NCI-H1417 (cell line): ENCODE data around the gene FOLR1.
"Not testable (repeated sequence)": the region's sequence is repeated elsewhere in the genome, so short reads cannot be mapped to it uniquely, and the experiment has no call there.

Experiments
- DNase-seq, 3 experiments: peaks; one replicate each; lab custom pipeline; 2025; lab: John Stamatoyannopoulos, UW

FOLR1 gene

GRCh38 chr11:72191961-72192381, at the start of gene FOLR1:
TSS of gene FOLR1 (plus strand) at chr11:72192140. CDS start at chr11:72192174, 34 bp downstream.
- DNase-seq, result peak in 1 of 3 experiments; percentile 14

GRCh38 chr11:72142543-72142942, 49.4 kb upstream of the FOLR1 start:
- DNase-seq, result not testable (repeated sequence)

GRCh38 chr11:72144807-72145565, 47.0 kb upstream of the FOLR1 start:
- DNase-seq, result no peak

- no peak for DNase-seq
Measured at GRCh38 chr11:72146625-72147024, 45.3 kb upstream of the FOLR1 start.

GRCh38 chr11:72150882-72151281, 41.1 kb upstream of the FOLR1 start:
- DNase-seq, result no peak

GRCh38 chr11:72153874-72154273, 38.1 kb upstream of the FOLR1 start:
- not testable (repeated sequence) for DNase-seq

GRCh38 chr11:72154816-72155215, 37.1 kb upstream of the FOLR1 start:
- DNase-seq, result no peak

- DNase-seq, result no peak
Measured at GRCh38 chr11:72155751-72156150, 36.2 kb upstream of the FOLR1 start.

- DNase-seq, result no peak
Measured at GRCh38 chr11:72157131-72157530, 34.8 kb upstream of the FOLR1 start.

- DNase-seq, result no peak
Measured at GRCh38 chr11:72160319-72160718, 31.6 kb upstream of the FOLR1 start.

GRCh38 chr11:72162891-72163492, 28.9 kb upstream of the FOLR1 start:
- DNase-seq, result no peak

- DNase-seq, result not testable (repeated sequence)
Measured at GRCh38 chr11:72164187-72164586, 27.8 kb upstream of the FOLR1 start.

- not testable (repeated sequence) for DNase-seq
Measured at GRCh38 chr11:72169046-72169555, 22.8 kb upstream of the FOLR1 start.

GRCh38 chr11:72169754-72170153, 22.2 kb upstream of the FOLR1 start:
- not testable (repeated sequence) for DNase-seq

GRCh38 chr11:72172043-72172442, 19.9 kb upstream of the FOLR1 start:
- not testable (repeated sequence) for DNase-seq

- no peak for DNase-seq
Measured at GRCh38 chr11:72173291-72173690, 18.6 kb upstream of the FOLR1 start.

- DNase-seq, result no peak
Measured at GRCh38 chr11:72174302-72175070, 17.5 kb upstream of the FOLR1 start.

- no peak for DNase-seq
Measured at GRCh38 chr11:72177656-72178055, 14.3 kb upstream of the FOLR1 start.

GRCh38 chr11:72179049-72179803, 12.7 kb upstream of the FOLR1 start:
- no peak for DNase-seq

- DNase-seq, result no peak
Measured at GRCh38 chr11:72179804-72180396, 12.0 kb upstream of the FOLR1 start.

- DNase-seq, result not testable (repeated sequence)
Measured at GRCh38 chr11:72180892-72181552, 10.9 kb upstream of the FOLR1 start.
